Measurements from ENCODE around the gene AKR1D1.

GRCh38 chr7:138151731-138152577 is 75.7 kb downstream of the AKR1D1 start:
- TF ChIP-seq USF1 (IDR thresholded peaks at IDR 0.05) (no peak), CREB1 (IDR thresholded peaks at IDR 0.05; ENCODE audit: low read depth) (no peak), EP300 (IDR thresholded peaks at IDR 0.05; ENCODE audit: borderline replicate concordance) (no peak), FOXM1 (IDR thresholded peaks at IDR 0.05; ENCODE audit: borderline replicate concordance, low read depth) (no peak), YY1 (IDR thresholded peaks at IDR 0.05; ENCODE audit: low read depth) (no peak), RAD21 (IDR thresholded peaks at IDR 0.05; ENCODE audit: low read depth) (no peak), CEBPB (IDR thresholded peaks at IDR 0.05) (no peak), REST (IDR thresholded peaks at IDR 0.05; ENCODE audit: low read depth) (no peak), TEAD4 (IDR thresholded peaks at IDR 0.05) (no peak), ZBTB7A (IDR thresholded peaks at IDR 0.05; ENCODE audit: low read depth) (no peak), TCF12 (IDR thresholded peaks at IDR 0.05; ENCODE audit: low read depth) (no peak), NFIC (IDR thresholded peaks at IDR 0.05) (no peak)
